HG03175 (cell line): Measurements from ENCODE around the gene GLDC.
"Not testable (repeated sequence)": the region's sequence is repeated elsewhere in the genome, so short reads cannot be mapped to it uniquely, and the experiment has no call there.

ENCODE experiments used
- ATAC-seq: cut with Tn5 transposase; IDR thresholded peaks from one replicate; pipeline ENCODE4 v1.9.1; 2021; ENCODE audit warnings: mild to moderate bottlenecking, moderate library complexity; ENCODE audit not compliant: unreplicated experiment

The GLDC gene

GRCh38 chr9:6645355-6646292 lies at the start of gene GLDC:
TSS of gene GLDC (minus strand) at chr9:6645729. CDS start at chr9:6645499, 230 bp downstream.
- peak; percentile 95 for ATAC-seq

- no peak for ATAC-seq
Measured at GRCh38 chr9:6692881-6693361, 47.4 kb upstream of the GLDC start.

- ATAC-seq, result no peak
Measured at GRCh38 chr9:6692433-6692832, 46.9 kb upstream of the GLDC start.

GRCh38 chr9:6690675-6691070 lies 45.1 kb upstream of the GLDC start:
- ATAC-seq, result not testable (repeated sequence)

- no peak for ATAC-seq
Measured at GRCh38 chr9:6689893-6690674, 44.6 kb upstream of the GLDC start.

GRCh38 chr9:6687180-6687579 lies 41.7 kb upstream of the GLDC start:
- no peak for ATAC-seq

GRCh38 chr9:6686396-6686795 lies 40.9 kb upstream of the GLDC start:
- no peak for ATAC-seq

GRCh38 chr9:6681957-6682501 lies 36.5 kb upstream of the GLDC start:
- no peak for ATAC-seq

GRCh38 chr9:6681147-6681956 lies 35.8 kb upstream of the GLDC start:
- ATAC-seq, result peak; percentile 74

GRCh38 chr9:6680797-6681146 lies 35.2 kb upstream of the GLDC start:
- ATAC-seq, result peak; percentile 25

GRCh38 chr9:6677803-6678202 lies 32.3 kb upstream of the GLDC start:
- ATAC-seq, result no peak

- ATAC-seq, result no peak
Measured at GRCh38 chr9:6676254-6676921, 30.9 kb upstream of the GLDC start.

- no peak for ATAC-seq
Measured at GRCh38 chr9:6675268-6675667, 29.7 kb upstream of the GLDC start.

GRCh38 chr9:6673326-6674025 lies 27.9 kb upstream of the GLDC start:
- no peak for ATAC-seq

- no peak for ATAC-seq
Measured at GRCh38 chr9:6672118-6672517, 26.6 kb upstream of the GLDC start.

GRCh38 chr9:6671416-6671815 lies 25.9 kb upstream of the GLDC start:
- ATAC-seq, result no peak

- no peak for ATAC-seq
Measured at GRCh38 chr9:6669881-6670280, 24.4 kb upstream of the GLDC start.

- ATAC-seq, result peak; percentile 41
Measured at GRCh38 chr9:6667633-6668280, 22.2 kb upstream of the GLDC start.

GRCh38 chr9:6667080-6667479 lies 21.6 kb upstream of the GLDC start:
- no peak for ATAC-seq
